HUES48 (cell line): ENCODE measurements around the gene XYLT1.

Source experiments
- H3K27ac ChIP-seq: one replicate; pipeline ENCODE4 v1.7.0; 2013; ENCODE audit warnings: low read depth, low read length, inconsistent platforms
- H3K27me3 ChIP-seq: 2 replicates; pipeline ENCODE4 v1.6.1; 2013; ENCODE audit warnings: mild to moderate bottlenecking, low read length; ENCODE audit not compliant: control insufficient read depth, insufficient read depth
- H3K36me3 ChIP-seq: 2 replicates; pipeline ENCODE4 v1.6.1; 2013; ENCODE audit warnings: low read length; ENCODE audit not compliant: control insufficient read depth, insufficient read depth
- H3K4me1 ChIP-seq: 2 replicates; pipeline ENCODE4 v1.6.1; 2013; ENCODE audit warnings: mild to moderate bottlenecking, low read length; ENCODE audit not compliant: control insufficient read depth, insufficient read depth
- H3K4me3 ChIP-seq: 2 replicates; pipeline ENCODE4 v1.5.1; 2013; ENCODE audit warnings: mild to moderate bottlenecking, low read depth, low read length
- H3K9ac ChIP-seq: 2 replicates; pipeline ENCODE4 v1.6.1; 2013; ENCODE audit warnings: mild to moderate bottlenecking, low read depth, low read length, moderate library complexity
- H3K9me3 ChIP-seq: 2 replicates; pipeline ENCODE4 v1.6.1; 2013; ENCODE audit warnings: low read length; ENCODE audit not compliant: control insufficient read depth, insufficient read depth

XYLT1 gene

GRCh38 chr16:17305694-17306093 lies 165.1 kb downstream of the XYLT1 start:
- H3K9me3 ChIP-seq: no peaks in the 10 kb centered on the region
- peaks cover 44% of the 10 kb centered on the region for H3K4me1 ChIP-seq
- H3K4me3 ChIP-seq: no peak overlapping the region
- H3K27me3 ChIP-seq: no peaks in the 10 kb centered on the region
- no peaks in the 10 kb centered on the region for H3K36me3 ChIP-seq
- no peak overlapping the region for H3K27ac ChIP-seq
- H3K9ac ChIP-seq: no peak overlapping the region

- Histone ChIP-seq H3K4me3 (no peak overlapping the region), H3K36me3 (no peaks in the 10 kb centered on the region), H3K27me3 (no peaks in the 10 kb centered on the region), H3K9ac (no peak overlapping the region), H3K27ac (peak overlapping the region; percentile 20), H3K4me1 (peaks cover 46% of the 10 kb centered on the region), H3K9me3 (no peaks in the 10 kb centered on the region)
These were observed 166.2 kb downstream of the XYLT1 start for GRCh38 chr16:17304491-17305119.

- H3K9ac ChIP-seq: no peak overlapping the region
- H3K4me1 ChIP-seq: peaks cover 46% of the 10 kb centered on the region
- peak overlapping the region; percentile 20 for H3K27ac ChIP-seq
- no peaks in the 10 kb centered on the region for H3K9me3 ChIP-seq
- H3K27me3 ChIP-seq: no peaks in the 10 kb centered on the region
- H3K4me3 ChIP-seq: no peak overlapping the region
- no peaks in the 10 kb centered on the region for H3K36me3 ChIP-seq
These were observed 166.7 kb downstream of the XYLT1 start for GRCh38 chr16:17304106-17304490.

GRCh38 chr16:17303101-17303500 lies 167.7 kb downstream of the XYLT1 start:
- Histone ChIP-seq H3K36me3 (no peaks in the 10 kb centered on the region), H3K9ac (no peak overlapping the region), H3K27ac (no peak overlapping the region), H3K4me3 (no peak overlapping the region), H3K4me1 (peaks cover 45% of the 10 kb centered on the region), H3K9me3 (no peaks in the 10 kb centered on the region), H3K27me3 (no peaks in the 10 kb centered on the region)

- Histone ChIP-seq H3K36me3 (no peaks in the 10 kb centered on the region), H3K27ac (no peak overlapping the region), H3K4me3 (no peak overlapping the region), H3K9me3 (no peaks in the 10 kb centered on the region), H3K27me3 (no peaks in the 10 kb centered on the region), H3K9ac (no peak overlapping the region), H3K4me1 (peaks cover 41% of the 10 kb centered on the region)
These were observed 168.1 kb downstream of the XYLT1 start for GRCh38 chr16:17302620-17303019.

GRCh38 chr16:17302214-17302613 lies 168.5 kb downstream of the XYLT1 start:
- no peak overlapping the region for H3K27ac ChIP-seq

GRCh38 chr16:17301593-17302135 lies 169.1 kb downstream of the XYLT1 start:
- Histone ChIP-seq H3K4me1 (peaks cover 38% of the 10 kb centered on the region), H3K4me3 (no peak overlapping the region), H3K9me3 (no peaks in the 10 kb centered on the region), H3K27ac (no peak overlapping the region), H3K36me3 (no peaks in the 10 kb centered on the region), H3K9ac (no peak overlapping the region), H3K27me3 (no peaks in the 10 kb centered on the region)

More at GRCh38 chr16:17302214-17302613, 168.5 kb downstream of the XYLT1 start:
- Histone ChIP-seq H3K27me3 (no peaks in the 10 kb centered on the region), H3K9ac (no peak overlapping the region), H3K36me3 (no peaks in the 10 kb centered on the region), H3K4me1 (peaks cover 38% of the 10 kb centered on the region), H3K9me3 (no peaks in the 10 kb centered on the region), H3K4me3 (no peak overlapping the region)

- Histone ChIP-seq H3K4me1 (peaks cover 38% of the 10 kb centered on the region), H3K36me3 (no peaks in the 10 kb centered on the region), H3K9ac (no peak overlapping the region), H3K27me3 (no peaks in the 10 kb centered on the region), H3K27ac (no peak overlapping the region), H3K4me3 (no peak overlapping the region), H3K9me3 (no peaks in the 10 kb centered on the region)
These were observed 169.6 kb downstream of the XYLT1 start for GRCh38 chr16:17301184-17301583.

GRCh38 chr16:17299790-17300189 lies 171.0 kb downstream of the XYLT1 start:
- Histone ChIP-seq H3K4me3 (0 out of 2 replicates have a peak overlapping the region, but pooled peaks have one; percentile 26), H3K27ac (peak overlapping the region; percentile 76), H3K27me3 (no peaks in the 10 kb centered on the region)

GRCh38 chr16:17298238-17298637 lies 172.5 kb downstream of the XYLT1 start:
- H3K36me3 ChIP-seq: no peaks in the 10 kb centered on the region
- no peak overlapping the region for H3K27ac ChIP-seq
- no peaks in the 10 kb centered on the region for H3K27me3 ChIP-seq
- no peak overlapping the region for H3K4me3 ChIP-seq
- no peaks in the 10 kb centered on the region for H3K9me3 ChIP-seq
- no peak overlapping the region for H3K9ac ChIP-seq
- peaks cover 21% of the 10 kb centered on the region for H3K4me1 ChIP-seq

More at GRCh38 chr16:17299790-17300189, 171.0 kb downstream of the XYLT1 start:
- Histone ChIP-seq H3K9me3 (no peaks in the 10 kb centered on the region), H3K9ac (0 out of 2 replicates have a peak overlapping the region, but pooled peaks have one; percentile 25), H3K36me3 (no peaks in the 10 kb centered on the region), H3K4me1 (peaks cover 27% of the 10 kb centered on the region)

GRCh38 chr16:17296431-17296830 lies 174.3 kb downstream of the XYLT1 start:
- Histone ChIP-seq H3K9me3 (no peaks in the 10 kb centered on the region), H3K36me3 (no peaks in the 10 kb centered on the region), H3K27ac (peak overlapping the region; percentile 45), H3K9ac (no peak overlapping the region), H3K27me3 (no peaks in the 10 kb centered on the region), H3K4me3 (no peak overlapping the region), H3K4me1 (peaks cover 16% of the 10 kb centered on the region)
